Endothelial cell of umbilical vein (primary cell): ENCODE measurements around the gene HMCN1. TPM values are rescaled to one million over a fixed set of nuclear protein-coding genes. Genes with fewer than 3 reads are reported as not detected.

Experiments
- BruUV-seq: library from RNA; stranded (reverse); fragments of 400-500 nt; replicated peaks from 2 replicates; lab custom pipeline; 2021; lab: Mats Ljungman, UMichigan
- CTCF ChIA-PET: fragments of 300-600, 350-600 bp; sonication (Branson Sonifier 250); formaldehyde crosslinking; loops from one replicate; lab custom pipeline; 2021; ENCODE audit warnings: antibody characterized with exemption, inconsistent platforms; lab: Charles Lee
- POLR2A ChIA-PET: fragments of 300-600, 350-600 bp; sonication (Branson Sonifier 250); formaldehyde crosslinking; loops from one replicate; lab custom pipeline; 2021; ENCODE audit warnings: antibody characterized with exemption, inconsistent platforms; lab: Charles Lee
- DNase-seq: peaks from one replicate; pipeline ENCODE4 v3.0.0-alpha.2; 2011; ENCODE audit warnings: low read depth, low spot score
- FAIRE-seq: peaks from 2 replicates; lab custom pipeline; 2011; peaks lifted over from hg19 to GRCh38; lab: Jason Lieb, UNC
- H2AFZ ChIP-seq: 2 replicates; pipeline ENCODE4 v1.6.0; 2012; ENCODE audit warnings: low read depth, low read length, control low read depth, inconsistent platforms
- H3K27ac ChIP-seq: 2 replicates; pipeline ENCODE4 v1.5.1; 2011; ENCODE audit warnings: low read depth, mild to moderate bottlenecking, control low read depth, low read length, moderate library complexity; ENCODE audit not compliant: insufficient read depth
- H3K27me3 ChIP-seq, 2 experiments: 2 replicates each; pipeline versions ENCODE4 v1.6.0 to v1.6.1; 2011; ENCODE audit warnings: low read length in 2 of 2, mixed read lengths in 1 of 2; ENCODE audit not compliant: control insufficient read depth in 2 of 2, insufficient read depth in 2 of 2
- H3K36me3 ChIP-seq, 2 experiments: 2 replicates in 1 of 2; 3 replicates in 1 of 2; pipeline ENCODE4 v1.5.1; 2011; ENCODE audit warnings: low read length in 2 of 2, mild to moderate bottlenecking in 1 of 2, moderate library complexity in 1 of 2; ENCODE audit not compliant: control insufficient read depth in 2 of 2, insufficient read depth in 2 of 2; ENCODE audit errors: extremely low read depth in 1 of 2
- H3K4me1 ChIP-seq: 3 replicates; pipeline ENCODE4 v1.5.1; 2011; ENCODE audit warnings: mild to moderate bottlenecking, low read length; ENCODE audit not compliant: control insufficient read depth, insufficient read depth; ENCODE audit errors: extremely low read depth
- H3K4me2 ChIP-seq: 2 replicates; pipeline ENCODE4 v1.6.1; 2011; ENCODE audit warnings: low read length, control low read depth, mixed read lengths; ENCODE audit not compliant: insufficient read depth
- H3K4me3 ChIP-seq, 3 experiments: fragments of 200-600 bp in 1 of 3; sonication (generic), shearing (Covaris generic) in 1 of 3; replicated peaks in 1 of 3; 2 replicates each; pipeline ENCODE4 v1.5.1; 2011 to 2016; ENCODE audit warnings: control low read depth in 3 of 3, low read length in 3 of 3, mild to moderate bottlenecking in 2 of 3, inconsistent platforms in 1 of 3, low read depth in 1 of 3, moderate library complexity in 1 of 3; ENCODE audit not compliant: insufficient read depth in 1 of 3
- H3K79me2 ChIP-seq: 2 replicates; pipeline ENCODE4 v1.6.0; 2012; ENCODE audit warnings: low read length, inconsistent platforms; ENCODE audit not compliant: control insufficient read depth, insufficient read depth
- H3K9ac ChIP-seq: replicated peaks from 2 replicates; pipeline ENCODE3; 2011; ENCODE audit warnings: low read length, control low read depth; ENCODE audit not compliant: insufficient read depth; ENCODE audit errors: extremely low read depth
- H3K9me1 ChIP-seq: replicated peaks from 3 replicates; pipeline ENCODE4 v1.6.0; 2011; ENCODE audit warnings: mild to moderate bottlenecking, low read length; ENCODE audit not compliant: control insufficient read depth, insufficient read depth; ENCODE audit errors: extremely low read depth
- H3K9me3 ChIP-seq: replicated peaks from 2 replicates; pipeline ENCODE4 v1.5.1; 2012; ENCODE audit warnings: low read length, inconsistent platforms; ENCODE audit not compliant: control insufficient read depth, insufficient read depth
- H4K20me1 ChIP-seq: replicated peaks from 2 replicates; pipeline ENCODE3; 2011; ENCODE audit warnings: mild to moderate bottlenecking, low read length; ENCODE audit not compliant: control insufficient read depth, insufficient read depth; ENCODE audit errors: extremely low read depth
- CTCF ChIP-seq, 2 donors: IDR thresholded peaks; 1 replicate in 1 of 2; 2 replicates in 1 of 2; pipeline ENCODE4 v1.5.1; 2011; ENCODE audit warnings: low read length in 2 of 2, mild to moderate bottlenecking in 2 of 2, moderate library complexity in 2 of 2, control low read depth in 1 of 2, inconsistent platforms in 1 of 2, low read depth in 1 of 2; ENCODE audit not compliant: insufficient read depth in 1 of 2; ENCODE audit errors: extremely low read depth in 1 of 2
- FOS ChIP-seq: IDR thresholded peaks from 2 replicates; pipeline ENCODE4 v1.6.1; 2011; ENCODE audit warnings: mild to moderate bottlenecking, low read length, moderate library complexity, borderline replicate concordance; ENCODE audit not compliant: insufficient read depth
- GATA2 ChIP-seq: IDR thresholded peaks from 2 replicates; pipeline ENCODE4 v1.7.0; 2011; ENCODE audit warnings: low read depth, mild to moderate bottlenecking, moderate library complexity, mixed read lengths, low read length; ENCODE audit not compliant: insufficient read length, insufficient read depth
- JUN ChIP-seq: IDR thresholded peaks from 2 replicates; pipeline ENCODE4 v1.6.1; 2011; ENCODE audit warnings: borderline replicate concordance, low read depth; ENCODE audit not compliant: insufficient read length, insufficient read depth
- MAX ChIP-seq: IDR thresholded peaks from 2 replicates; pipeline ENCODE4 v1.6.1; 2011; ENCODE audit not compliant: insufficient read depth, insufficient read length
- POLR2AphosphoS5 ChIP-seq: IDR thresholded peaks from 2 replicates; pipeline ENCODE4 v1.6.1; 2012; ENCODE audit warnings: low read depth, mild to moderate bottlenecking, control low read depth, low read length, moderate library complexity; ENCODE audit not compliant: insufficient read depth
- dilution Hi-C: fragments of 300-500 bp; cut with MboI; formaldehyde crosslinking; loops from one replicate; pipeline ENCODE4 v1.15.0; 2019; ENCODE audit warnings: low sequenced_read_pairs; ENCODE audit not compliant: extremely low pct_ligation_motif_present
- intact Hi-C: fragments of 100-400 bp; cut with micrococcal nuclease; formaldehyde crosslinking; loops from one replicate; pipeline ENCODE4 v1.10.0; 2022
- polyA plus RNA-seq, 4 experiments: library from polyadenylated mRNA; depleted of rRNA in 3 of 4; stranded (reverse) in 3 of 4; unstranded in 1 of 4; fragments of >200 nt; gene quantifications; 2 replicates each; pipeline versions ENCODE4 v1.2.1 to v1.2.3, GENCODE V29; 2011 to 2012; ENCODE audit warnings: missing spikeins in 1 of 4
- total RNA-seq: library from RNA; stranded (reverse); gene quantifications from 2 replicates; pipeline ENCODE4 v1.2.3, GENCODE V29; 2021

HMCN1 gene
- total and polyA plus RNA-seq, 2 donors (not counting 3 experiments of a cell fraction or from before 2014, with no cell fraction given), result 10.3 to 16.0 TPM

DNA sequence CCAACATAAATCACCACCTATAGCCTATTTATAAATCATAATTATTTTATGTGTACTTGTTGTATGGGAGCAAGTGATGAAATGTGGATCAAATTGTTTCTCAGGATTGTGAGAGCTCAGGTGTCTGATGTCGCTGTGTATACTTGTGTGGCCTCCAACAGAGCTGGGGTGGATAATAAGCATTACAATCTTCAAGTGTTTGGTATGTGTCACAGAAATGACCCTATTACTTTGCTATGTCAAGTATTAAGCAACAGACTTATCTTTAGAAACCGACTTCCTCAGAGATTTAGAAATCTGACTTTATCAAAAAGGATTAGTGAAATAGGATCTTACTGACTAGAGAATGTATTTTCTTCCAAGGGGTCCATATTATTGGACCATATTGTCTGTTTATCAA lies 360.0 kb downstream of the HMCN1 start:
- intact Hi-C loops, result loop anchor here (5.0 kb wide), 1 partner anchor 362 kb away; the partner anchor contains the start of gene HMCN1
- no peak for FAIRE-seq

DNA sequence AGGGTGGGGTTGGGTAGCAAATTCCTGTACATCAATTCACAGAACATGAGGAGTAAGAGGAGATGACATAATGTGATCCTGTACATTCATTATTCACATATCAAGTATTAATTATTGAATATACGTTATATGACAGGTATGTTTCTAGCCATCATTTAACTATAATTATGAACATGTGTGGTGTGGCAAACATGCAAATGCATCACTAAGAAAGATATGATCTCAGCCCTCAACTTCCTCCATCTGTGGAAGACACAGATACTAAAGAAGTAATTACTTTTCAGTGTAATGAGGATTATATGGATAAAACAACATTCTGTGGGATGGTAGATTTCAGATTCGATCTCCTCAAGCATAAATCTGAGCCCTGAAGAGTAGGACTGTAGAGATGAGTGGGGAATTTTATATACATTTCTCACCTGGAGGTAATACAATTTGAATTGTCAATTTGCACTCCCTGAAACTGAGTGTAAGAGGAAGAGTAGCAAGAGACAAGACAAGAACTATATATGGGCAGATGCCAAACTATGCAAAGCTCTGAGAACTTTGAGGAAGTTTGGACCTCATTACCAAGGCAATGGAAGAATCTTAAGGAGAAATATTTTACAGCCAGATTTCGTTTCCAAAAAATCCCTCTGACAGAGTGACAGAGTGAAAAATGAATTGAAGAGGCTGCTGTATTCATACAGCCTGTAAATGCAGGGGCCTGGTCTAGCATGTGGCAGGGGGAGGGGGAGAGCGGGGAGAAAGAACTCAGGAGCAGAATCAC lies 365.3 kb downstream of the HMCN1 start:
- TF ChIP-seq POLR2AphosphoS5 (no peak), FOS (no peak), CTCF (IDR thresholded peaks at IDR 0.05; ENCODE audit: extremely low read depth in 1 of 2, insufficient read depth in 1 of 2, low read depth in 1 of 2, low read length in 2 of 2) (no peak), GATA2 (no peak)
- H3K27ac ChIP-seq, result no peak overlapping the region
- no peak overlapping the region for H3K4me2 ChIP-seq
- H4K20me1 ChIP-seq, result no peaks in the 10 kb centered on the region
- FAIRE-seq (no peak), DNase-seq (no peak)
- ChIA-PET CTCF (no interaction called here), POLR2A (no interaction called here)
- H3K79me2 ChIP-seq, result no peaks in the 10 kb centered on the region
- intact Hi-C loops (no loop called here), dilution Hi-C loops (no loop called here)
- no peaks in the 10 kb centered on the region for H3K9me3 ChIP-seq
- H3K9ac ChIP-seq, result no peak overlapping the region
- no TSS peak for BruUV-seq
- H3K4me1 ChIP-seq, result peaks cover 22% of the 10 kb centered on the region
- H3K4me3 ChIP-seq, result no peak overlapping the region
- H3K36me3 ChIP-seq, result no peaks in the 10 kb centered on the region
- H3K27me3 ChIP-seq, result no peaks in the 10 kb centered on the region
- no peak overlapping the region for H2AFZ ChIP-seq
- no peaks in the 10 kb centered on the region for H3K9me1 ChIP-seq

More for the DNA sequence above, 360.0 kb downstream of the HMCN1 start:
- ChIA-PET CTCF (interaction anchor here (1.1 to 1.6 kb wide), 2 partner anchors 281 to 374 kb away, joined by 3 to 5 read pairs; no protein-coding TSS in a partner anchor), POLR2A (no interaction called here)
- H3K27ac ChIP-seq, result peak overlapping the region; percentile 79
- dilution Hi-C loops, result no loop called here
- H3K9me1 ChIP-seq, result no peaks in the 10 kb centered on the region
- BruUV-seq, result no TSS peak
- H2AFZ ChIP-seq, result no peak overlapping the region
- no peaks in the 10 kb centered on the region for H3K79me2 ChIP-seq
- H4K20me1 ChIP-seq, result no peaks in the 10 kb centered on the region
- H3K27me3 ChIP-seq, result no peaks in the 10 kb centered on the region
- no peaks in the 10 kb centered on the region for H3K36me3 ChIP-seq
- TF ChIP-seq JUN (peak; percentile 50), MAX (no peak)
- peak overlapping the region; percentile 55 for H3K9ac ChIP-seq
- no peaks in the 10 kb centered on the region for H3K9me3 ChIP-seq
- peak overlapping the region; percentile 88 for H3K4me2 ChIP-seq
- peaks cover 21% of the 10 kb centered on the region for H3K4me1 ChIP-seq
- peak; percentile 73 for DNase-seq
- no peak overlapping the region for H3K4me3 ChIP-seq
